HG03097 (cell line): Measurements from ENCODE around the gene PROC.

Experiments
- ATAC-seq: cut with Tn5 transposase; IDR thresholded peaks from one replicate; pipeline ENCODE4 v1.9.1; 2021; ENCODE audit not compliant: unreplicated experiment, low FRiP score

PROC gene

DNA sequence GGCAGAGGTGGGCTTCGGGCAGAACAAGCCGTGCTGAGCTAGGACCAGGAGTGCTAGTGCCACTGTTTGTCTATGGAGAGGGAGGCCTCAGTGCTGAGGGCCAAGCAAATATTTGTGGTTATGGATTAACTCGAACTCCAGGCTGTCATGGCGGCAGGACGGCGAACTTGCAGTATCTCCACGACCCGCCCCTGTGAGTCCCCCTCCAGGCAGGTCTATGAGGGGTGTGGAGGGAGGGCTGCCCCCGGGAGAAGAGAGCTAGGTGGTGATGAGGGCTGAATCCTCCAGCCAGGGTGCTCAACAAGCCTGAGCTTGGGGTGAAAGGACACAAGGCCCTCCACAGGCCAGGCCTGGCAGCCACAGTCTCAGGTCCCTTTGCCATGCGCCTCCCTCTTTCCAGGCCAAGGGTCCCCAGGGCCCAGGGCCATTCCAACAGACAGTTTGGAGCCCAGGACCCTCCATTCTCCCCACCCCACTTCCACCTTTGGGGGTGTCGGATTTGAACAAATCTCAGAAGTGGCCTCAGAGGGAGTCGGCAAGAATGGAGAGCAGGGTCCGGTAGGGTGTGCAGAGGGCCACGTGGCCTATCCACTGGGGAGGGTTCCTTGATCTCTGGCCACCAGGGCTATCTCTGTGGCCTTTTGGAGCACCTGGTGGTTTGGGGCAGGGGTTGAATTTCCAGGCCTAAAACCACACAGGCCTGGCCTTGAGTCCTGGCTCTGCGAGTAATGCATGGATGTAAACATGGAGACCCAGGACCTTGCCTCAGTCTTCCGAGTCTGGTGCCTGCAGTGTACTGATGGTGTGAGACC is at the start of gene PROC:
TSS of gene PROC (plus strand) at position 128 of the 812 bp plus-strand sequence. CDS start 1,516 bp downstream, outside the sequence.
- no peak for ATAC-seq

- no peak for ATAC-seq
These were observed 48.2 kb upstream of the PROC start for GRCh38 chr2:127370010-127370409.

DNA sequence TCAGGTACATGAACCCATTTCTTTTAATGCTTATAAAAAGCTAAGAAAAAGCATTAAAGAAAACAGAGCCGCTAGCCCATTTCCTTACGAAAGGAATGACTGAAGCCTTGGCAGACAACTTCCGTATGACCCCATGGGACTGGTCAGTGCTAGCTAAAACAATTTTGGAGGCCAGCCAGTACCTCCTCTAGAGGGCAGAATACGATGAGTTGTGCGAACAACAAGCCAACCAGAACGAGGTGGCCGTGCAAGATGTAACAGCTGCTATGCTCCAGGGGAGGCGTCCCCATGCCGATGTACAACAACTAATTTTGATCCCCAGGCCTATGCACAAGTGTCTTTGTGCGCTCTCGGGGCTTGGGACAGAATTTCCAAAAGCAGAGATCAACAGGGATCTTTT is 47.2 kb upstream of the PROC start:
- no peak for ATAC-seq

DNA sequence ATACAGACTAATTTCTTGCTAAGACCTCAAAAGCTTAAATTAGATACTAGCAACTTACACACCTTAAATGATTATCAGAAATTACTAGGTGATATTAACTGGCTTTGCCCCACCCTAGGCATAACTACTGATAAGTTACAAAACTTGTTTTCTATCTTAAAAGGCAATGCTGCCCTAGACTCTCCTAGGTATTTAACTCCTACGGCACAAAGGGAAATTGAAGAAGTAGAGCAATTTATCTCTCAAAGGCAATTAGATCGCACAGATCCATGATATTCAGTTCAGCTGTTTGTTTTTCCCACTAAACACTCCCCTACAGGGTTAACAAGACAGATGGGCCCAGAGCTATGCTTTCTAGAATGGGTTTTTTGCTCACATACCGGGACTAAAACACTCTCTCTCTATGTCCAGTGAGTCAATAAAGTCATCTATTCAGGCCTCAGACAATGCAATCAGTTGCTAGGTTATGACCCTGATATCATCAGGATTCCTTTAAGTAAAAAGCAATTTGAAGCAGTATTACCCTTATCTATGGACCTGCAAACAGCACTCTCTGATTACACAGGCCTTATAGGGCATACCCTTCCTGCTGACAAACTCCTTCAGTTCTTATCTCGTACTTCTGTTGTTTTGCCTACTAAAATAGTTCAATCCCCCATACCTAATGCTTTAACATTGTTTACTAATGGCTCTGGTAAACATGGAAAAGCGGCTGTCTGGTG is 44.7 kb upstream of the PROC start:
- no peak for ATAC-seq

- no peak for ATAC-seq
These were observed 42.0 kb upstream of the PROC start for GRCh38 chr2:127376257-127376656.

DNA sequence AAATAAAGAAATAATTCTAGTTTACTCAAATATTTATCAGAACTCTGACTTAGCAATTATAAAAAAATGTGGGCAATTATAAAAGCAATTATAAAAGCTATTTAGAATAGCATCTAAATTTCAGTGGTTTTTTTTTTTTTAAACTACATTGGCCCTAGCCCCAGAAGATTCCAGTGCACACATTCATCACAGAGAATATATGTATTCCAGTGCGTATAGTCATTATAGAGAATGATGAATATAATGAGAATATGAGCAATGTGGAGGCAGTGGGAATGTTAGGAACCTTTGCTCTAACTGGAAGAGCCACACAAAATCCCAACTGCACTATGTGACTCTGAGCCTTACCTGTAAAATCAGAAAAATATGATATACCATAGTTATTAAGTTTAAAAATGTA is 41.0 kb upstream of the PROC start:
- ATAC-seq, result no peak

DNA sequence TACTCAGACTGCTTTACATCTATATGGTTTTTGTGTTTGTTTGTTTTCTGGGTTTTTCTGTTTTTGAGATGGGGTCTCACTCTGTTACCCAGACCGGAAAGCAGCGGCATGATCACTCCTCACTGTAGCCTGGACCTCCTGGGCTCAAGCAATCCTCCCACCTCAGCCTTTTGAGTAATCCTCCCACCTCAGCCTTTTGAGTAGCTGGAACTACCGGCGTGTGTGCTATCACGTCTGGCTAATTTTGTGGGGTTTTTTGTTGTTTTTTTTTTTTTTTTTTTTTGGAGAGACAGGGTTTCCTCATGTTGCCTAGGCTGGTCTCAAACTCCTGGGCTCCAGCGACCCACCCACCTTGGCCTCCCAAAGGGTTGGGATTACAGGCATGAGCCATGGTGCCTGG is 39.5 kb upstream of the PROC start:
- ATAC-seq, result no peak

DNA sequence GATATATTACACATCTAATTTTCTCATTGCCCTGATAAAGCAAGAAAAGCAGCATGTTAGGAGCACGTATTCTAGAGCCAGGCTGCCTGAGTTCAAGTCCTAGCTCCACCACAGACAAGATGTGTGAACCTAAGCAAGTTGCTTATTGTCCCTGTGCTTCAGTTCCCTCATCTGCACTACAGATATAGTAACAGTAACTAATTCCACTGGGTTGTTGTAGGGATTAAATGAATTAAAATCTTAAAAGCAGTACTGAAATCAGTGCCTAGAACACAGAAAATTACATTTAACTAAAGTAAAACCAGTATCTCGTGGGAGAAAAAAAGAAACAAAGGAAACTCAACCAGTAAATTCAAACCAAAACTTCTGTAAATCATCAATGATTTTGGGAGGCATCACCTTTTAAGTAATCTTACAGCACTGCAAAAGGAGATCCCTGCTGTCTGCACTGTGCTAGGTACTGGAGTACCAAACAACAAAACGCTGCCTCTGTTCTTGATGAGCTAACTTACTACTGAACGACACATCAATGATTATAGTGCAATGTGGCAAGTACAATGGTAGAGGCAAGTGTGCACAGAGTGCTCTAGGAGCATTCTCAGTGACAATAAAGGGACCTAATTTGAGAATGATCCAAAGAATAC is 38.4 kb upstream of the PROC start:
- no peak for ATAC-seq

- no peak for ATAC-seq
These were observed 36.5 kb upstream of the PROC start for GRCh38 chr2:127381762-127382161.

GRCh38 chr2:127382831-127383230 is 35.4 kb upstream of the PROC start:
- ATAC-seq, result no peak

GRCh38 chr2:127384529-127384928 is 33.7 kb upstream of the PROC start:
- ATAC-seq, result no peak

DNA sequence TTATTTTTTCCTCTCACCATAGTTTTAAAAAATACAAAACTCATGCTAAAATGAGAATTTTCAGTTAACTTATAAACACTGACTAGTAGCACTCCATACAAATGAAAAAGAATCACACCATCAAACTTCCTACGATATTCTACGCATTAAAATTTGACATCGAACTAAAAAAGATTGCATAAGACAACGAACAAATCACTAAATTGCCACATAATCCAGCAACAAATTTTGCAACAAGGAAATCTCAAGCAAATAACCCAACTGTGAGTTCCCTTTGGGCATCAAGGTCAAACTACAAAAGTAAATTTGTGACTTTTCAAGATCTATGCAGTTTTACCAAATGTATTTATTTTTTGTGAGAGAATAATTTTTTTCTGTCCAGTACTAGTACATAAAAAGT is 32.0 kb upstream of the PROC start:
- ATAC-seq, result no peak

GRCh38 chr2:127386764-127387654 is 31.2 kb upstream of the PROC start:
- ATAC-seq, result peak; percentile 53

DNA sequence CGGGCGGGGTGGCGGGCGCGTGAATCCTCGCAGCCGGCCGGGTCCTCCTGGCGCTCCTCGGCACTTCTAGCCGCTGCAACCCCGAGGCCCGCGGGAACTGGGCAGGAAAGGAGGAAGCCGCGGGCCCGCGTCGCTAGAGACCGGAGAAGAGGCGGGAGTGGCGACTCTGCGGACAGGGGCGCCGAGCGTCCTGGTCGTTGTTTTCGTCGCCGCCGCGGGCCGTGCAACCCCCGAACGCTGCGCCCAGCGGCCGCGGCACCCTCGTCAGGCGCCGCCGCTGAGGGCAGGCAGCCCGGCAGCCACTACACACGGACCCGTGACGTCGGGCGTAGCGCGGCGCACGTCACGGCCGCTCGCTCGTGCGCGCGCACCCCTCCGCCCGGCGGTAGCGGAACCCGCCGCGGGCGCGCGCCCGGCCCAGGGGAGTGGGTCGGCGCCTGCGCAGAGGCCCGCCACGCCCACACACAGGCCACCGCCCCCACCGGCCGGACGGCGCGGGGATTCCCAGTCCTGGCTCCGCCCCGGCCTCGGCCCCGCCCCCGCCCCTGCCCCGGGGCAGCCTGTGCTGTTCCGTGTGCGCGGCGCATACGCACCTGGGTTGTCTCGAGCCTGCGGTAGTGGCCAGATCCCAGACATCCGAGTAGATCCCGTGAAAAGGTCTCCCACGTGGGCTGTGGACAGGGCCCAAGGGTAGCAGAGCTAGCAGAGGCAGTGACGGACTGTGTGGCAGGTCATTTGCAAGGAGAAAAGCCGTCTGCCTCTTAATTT is 30.4 kb upstream of the PROC start, which contains the start of gene MAP3K2:
TSS of gene MAP3K2 (minus strand) at position 321 of the 768 bp plus-strand sequence. CDS start 44,846 bp downstream, outside the sequence.
- peak; percentile 76 for ATAC-seq

GRCh38 chr2:127388423-127389164 is 29.6 kb upstream of the PROC start:
- peak; percentile 2 for ATAC-seq

DNA sequence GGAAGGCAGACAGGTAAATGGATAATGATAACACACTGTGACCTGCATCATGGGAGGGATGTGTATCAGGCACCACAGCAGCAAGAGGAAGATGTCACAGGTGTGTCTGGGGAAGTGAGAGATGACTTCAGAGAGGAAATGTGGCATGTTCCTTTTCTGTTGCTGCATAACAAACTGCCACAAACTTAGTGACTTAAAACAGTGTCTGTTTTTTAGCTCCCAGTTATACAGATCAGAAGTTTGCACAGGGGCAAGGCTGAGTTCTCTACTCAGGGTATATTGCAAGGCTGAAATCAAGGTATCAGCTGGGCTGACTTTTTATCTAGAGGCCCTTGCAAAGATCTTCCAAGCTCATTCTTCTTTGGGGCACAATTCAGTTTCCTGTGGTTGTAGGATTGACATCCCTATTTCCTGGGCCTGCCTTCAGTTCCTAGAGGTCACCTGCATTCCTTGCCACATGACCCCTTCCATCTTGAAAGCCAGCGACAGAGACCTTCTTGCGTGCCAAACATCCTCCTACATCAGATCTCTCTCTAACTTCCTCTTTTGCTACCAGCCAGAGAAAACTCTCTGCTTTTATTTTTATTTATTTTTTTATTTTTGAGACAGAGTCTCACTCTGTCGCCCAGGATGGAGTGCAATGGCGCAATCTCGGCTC is 28.3 kb upstream of the PROC start:
- no peak for ATAC-seq

DNA sequence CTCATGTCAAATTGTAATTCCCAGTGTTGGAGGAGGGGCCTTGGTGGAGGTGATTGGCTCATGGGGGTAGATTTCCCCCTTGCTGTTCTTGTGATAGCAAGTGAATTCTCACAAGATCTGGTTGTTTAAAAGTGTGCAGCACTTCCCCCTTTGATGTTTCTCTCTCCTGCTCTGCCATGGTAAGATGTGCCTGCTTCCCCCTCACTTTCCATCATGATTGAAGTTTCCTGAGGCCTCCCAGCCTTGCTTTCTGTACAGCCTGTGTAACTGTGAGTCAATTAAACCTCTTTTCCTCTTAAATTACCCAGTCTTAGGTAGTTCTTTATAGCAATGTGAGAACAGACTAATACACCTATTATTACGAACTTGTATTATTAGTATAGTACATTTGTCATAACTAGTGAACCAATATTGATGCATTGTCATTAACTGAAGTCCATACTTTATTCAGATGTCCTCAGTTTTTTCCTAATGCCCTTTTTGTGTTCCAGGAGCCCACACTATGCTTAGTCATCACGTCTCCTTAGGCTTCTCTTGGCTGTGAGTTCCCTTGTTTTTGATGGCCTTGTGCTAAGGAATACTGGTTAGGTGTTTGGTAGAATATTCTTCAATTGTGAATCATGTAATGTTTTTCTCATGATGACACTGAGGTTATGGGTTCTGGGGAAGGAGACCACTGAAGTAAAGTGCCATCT is 25.9 kb upstream of the PROC start:
- no peak for ATAC-seq
